Stimulated activated naive CD8-positive, alpha-beta T cell treated with anti-CD3 and anti-CD28 coated beads, Interleukin-15, Interleukin-2, amounts not matched to agents 100 U/mL and 50 U/mL, for 24 hours (primary cell): ENCODE results near the gene NSG1.
"Not testable (repeated sequence)": the region's sequence is repeated elsewhere in the genome, so short reads cannot be mapped to it uniquely, and the experiment has no call there.

Source experiments
- ATAC-seq: fragments of 150-1000 bp; cut with Tn5 transposase; one replicate; pipeline ENCODE4 v1.10.0; 2021
- DNase-seq: peaks from one replicate; pipeline ENCODE4 v3.0.0; 2021

Gene NSG1

DNA sequence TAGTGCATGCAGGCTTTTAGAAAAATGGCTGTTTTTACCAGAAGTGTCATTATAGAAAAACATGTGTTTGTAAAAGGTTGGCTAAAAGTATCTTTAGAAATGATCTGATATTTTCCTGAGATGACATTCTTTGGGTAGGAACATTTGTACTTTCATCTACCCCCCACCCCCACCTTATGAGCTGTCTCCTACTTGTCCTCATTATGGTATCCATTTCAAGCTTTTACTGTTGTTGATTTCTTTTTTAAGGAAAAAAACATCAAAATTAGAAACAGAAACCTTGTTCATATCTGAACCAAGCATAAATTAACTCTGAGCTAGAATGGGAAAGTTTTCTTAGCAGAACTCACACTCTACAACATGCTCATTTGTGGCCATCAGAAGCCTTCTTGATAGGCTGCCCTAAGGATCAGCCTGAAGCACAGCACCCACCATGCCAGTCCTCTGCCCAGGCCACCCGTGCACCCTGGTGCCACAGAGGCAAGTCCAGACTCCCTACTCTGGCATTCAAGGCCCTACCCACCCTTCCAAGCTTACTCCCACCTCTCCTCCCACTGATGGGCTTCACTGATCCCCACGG, 49.4 kb downstream of the NSG1 start:
- ATAC-seq (no peak), DNase-seq (no peak)

DNA sequence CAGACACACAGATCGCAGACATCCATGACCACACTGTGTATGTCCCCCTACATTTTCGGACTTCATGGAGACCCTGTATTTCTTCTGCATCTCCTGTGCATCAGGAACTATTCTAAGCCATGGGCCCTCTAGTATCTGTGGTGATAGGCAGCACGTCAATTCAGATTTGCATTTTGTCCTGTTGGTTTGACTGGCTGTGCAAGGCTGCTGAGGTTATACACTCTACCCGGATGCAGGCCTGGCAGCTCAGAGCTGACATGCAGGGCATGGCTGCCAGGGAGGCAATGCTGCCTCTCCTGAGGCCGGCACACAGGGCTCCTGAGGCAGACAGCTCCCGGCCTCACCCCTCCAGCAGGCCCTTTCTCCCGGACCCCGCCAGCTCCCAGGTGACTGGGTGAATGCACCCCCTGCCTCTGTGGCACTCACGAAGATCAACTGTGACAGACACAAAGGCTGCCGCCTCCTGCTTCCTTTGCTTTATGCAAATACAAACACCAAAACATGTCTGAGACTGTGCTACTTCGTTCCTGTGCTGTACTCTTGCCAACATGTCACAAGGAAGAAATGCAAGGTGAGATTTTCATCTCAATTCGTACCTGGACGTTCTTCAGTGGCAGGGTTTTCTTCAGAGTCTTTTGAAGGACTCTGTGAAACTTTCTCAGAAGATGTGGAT, 51.0 kb downstream of the NSG1 start:
- ATAC-seq (no peak), DNase-seq (no peak)

DNA sequence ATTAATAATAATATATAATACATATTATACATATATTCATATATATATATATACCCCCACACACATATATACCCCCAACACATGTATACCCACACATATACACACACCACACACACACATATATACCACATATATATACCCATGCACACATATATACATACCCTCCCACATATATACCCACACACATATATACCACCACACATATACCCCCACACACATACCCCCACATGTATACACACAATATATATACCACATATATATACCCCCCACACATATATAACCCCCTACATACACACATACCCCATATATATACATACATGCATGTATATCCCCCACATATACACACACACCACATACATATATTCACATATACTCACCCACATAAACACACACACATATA, 52.0 kb downstream of the NSG1 start:
- DNase-seq = no peak
- ATAC-seq = no peak

DNA sequence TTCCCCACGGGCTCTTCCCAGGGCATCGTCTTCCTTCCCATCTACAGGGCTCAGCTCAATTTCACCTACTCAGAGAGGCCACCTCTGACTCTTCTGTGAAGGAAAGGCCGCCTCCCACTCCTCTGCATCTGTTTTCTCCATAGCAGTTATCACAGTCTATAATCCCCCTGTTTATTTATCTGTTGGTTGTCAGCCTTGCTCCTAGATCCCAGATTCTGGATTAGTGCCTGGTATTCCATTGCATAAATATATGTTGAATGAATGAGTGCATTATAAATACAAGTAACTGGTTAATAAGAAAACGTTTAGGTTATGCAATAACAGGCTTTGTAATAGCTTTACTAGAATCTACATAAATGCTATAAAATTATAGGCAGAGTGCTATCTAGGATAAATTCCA, 52.9 kb downstream of the NSG1 start:
- ATAC-seq (no peak), DNase-seq (no peak)

DNA sequence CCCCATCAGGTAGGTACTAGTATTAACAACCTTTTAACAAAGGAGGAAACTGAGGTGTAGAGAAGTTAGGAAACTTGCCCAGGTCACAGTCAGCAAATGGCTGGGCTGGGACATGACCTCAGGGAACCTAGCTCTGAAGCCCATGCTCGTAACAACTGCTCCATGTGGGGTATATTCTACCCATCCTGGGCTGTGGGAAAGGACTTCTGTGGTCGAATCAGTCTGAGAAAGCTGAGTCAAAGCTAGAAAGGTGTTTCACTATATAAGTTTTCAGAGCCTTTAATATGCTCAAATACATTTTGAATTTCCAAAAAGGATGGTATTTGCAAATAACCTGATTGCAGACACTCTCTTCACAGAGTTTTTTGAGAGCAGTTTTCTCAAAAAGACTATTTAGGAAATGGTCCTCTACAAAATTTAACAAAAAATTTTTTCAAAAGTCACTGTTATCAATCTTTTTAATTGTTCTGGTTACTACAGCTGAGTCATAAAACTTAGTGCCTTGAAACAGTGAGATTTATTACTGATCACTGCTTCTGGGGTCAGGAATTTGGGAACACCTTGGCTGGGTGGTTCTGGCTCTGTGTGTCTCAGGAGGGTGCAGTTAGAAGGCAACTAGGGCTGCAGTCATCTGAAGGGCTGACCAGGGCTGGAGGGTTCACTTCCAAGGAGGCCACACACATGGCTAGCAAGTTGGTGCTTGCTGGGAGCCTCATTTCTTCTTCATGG, 53.6 kb downstream of the NSG1 start:
- no peak for DNase-seq
- ATAC-seq = no peak

DNA sequence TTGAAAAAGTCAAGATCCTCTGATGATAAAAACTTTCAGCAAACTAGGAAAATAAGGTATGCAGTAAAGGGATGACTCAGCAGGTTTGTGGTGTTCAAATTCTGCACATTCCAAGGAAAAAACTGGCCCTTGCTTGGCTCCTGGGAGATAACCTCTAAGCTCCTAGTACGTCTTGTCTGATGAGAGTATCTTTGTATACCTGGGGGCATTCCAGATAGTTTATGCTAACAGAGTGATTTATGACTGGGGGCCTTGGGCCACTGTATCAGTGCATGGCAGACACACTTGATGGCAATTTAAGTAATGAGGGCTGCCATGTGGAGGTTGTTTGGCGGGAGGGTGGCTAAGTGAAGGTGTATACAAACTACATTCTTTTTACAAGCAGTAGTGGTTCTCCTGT, 56.9 kb downstream of the NSG1 start:
- DNase-seq (no peak), ATAC-seq (no peak)

DNA sequence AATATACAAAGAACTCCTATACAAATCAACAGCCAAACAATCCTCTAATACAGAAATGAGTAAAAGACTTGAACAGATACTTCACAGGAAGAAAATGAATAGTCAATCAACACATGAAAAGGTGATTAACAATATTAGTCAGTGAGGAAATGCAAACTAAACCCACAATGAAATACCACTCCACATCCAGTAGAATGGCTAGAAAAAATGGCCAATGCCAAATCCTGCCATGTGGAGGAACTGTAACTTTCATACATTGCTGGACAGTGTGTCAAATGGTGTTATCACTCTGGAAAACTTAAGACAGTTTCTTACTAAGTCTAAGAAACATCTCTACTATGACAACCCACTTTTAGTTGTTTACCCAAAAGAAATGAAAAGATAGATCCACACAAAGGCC, 59.5 kb downstream of the NSG1 start:
- DNase-seq (no peak), ATAC-seq (no peak)

DNA sequence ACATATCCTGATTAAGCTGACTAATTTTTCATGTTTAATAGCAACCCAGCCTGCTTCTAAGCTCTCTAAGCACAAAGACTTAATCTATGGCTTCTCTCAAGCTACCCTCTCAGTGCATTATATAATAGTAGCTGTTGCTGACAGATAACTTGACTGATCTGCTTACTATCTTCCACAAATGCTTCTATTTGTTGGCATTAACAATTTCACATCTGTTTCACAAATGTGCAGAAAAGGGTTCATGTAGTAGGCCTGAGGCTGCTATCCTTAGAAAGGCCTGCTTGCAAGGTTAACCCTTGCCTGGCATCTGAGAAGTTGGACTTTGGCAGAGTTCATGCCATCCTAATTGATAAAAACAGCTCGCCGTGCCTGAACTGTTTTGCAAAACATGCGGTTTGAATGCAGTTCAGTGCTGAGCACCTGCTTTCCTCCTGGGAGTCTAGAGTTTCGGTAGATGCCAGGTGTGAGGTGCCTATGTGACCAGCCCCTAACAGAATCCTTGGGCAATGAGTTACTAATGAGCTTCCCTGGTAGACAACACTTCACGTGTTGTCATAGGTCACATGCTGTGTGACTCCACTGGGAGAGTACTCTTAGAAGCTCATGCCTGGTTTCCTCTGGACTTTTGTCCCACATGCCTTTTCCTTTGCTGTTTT, 68.4 kb downstream of the NSG1 start:
- no peak for ATAC-seq
- DNase-seq = no peak

DNA sequence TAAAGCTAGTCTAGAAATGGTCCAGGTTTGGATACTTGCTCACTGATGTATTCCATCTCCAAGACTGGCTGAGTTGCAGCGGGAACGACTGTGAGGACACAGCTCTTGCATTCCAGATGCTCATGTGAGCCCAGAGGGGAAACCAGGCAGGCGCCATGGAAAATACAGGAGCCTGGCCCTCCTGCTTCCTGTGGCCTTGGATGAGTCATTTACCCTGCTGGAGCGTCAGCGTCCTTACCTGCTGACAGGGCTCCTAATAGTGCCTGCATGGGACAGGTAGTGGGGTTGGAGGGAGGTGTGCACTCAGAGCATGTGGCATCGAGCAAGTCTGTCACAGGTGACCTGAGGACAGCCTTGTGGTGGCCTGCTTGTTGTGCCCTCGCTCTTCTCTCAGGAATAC, 69.4 kb downstream of the NSG1 start:
- ATAC-seq (no peak), DNase-seq (no peak)

DNA sequence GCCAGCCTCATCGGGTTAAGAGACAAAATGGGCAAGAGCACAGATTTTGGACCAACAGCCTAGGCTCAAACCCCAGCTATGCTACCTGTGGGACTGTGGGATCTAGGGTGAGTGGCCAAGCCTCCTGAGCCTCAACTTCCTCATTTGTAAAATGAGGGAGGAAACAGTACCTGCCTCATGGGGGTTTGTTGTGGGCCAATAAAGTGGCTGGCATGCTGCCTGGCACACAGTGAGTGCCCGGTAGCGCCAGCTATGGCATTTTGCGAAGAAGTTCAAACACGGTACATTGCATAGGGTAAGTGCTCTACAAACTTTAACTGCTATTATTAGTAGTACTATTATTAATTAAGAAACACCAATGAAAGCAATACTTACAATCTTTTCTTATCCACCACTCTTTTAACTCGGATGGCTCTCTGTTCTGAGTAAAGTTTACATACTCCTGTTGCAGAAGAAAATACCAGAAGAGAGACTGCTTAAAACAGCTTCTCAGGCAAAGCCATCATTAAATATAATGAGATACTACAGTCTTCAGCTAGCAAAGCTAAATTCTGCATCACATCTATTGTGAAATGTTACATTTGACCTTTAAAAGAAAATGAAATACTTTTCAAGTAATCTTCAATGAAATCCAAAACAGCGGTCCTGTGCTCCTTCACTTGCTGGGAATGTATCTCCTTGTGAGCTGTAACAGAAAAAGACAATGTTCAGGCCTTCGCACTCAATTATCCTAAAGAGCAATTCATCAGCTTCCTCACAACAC, 70.1 kb downstream of the NSG1 start:
- DNase-seq (no peak), ATAC-seq (no peak)

DNA sequence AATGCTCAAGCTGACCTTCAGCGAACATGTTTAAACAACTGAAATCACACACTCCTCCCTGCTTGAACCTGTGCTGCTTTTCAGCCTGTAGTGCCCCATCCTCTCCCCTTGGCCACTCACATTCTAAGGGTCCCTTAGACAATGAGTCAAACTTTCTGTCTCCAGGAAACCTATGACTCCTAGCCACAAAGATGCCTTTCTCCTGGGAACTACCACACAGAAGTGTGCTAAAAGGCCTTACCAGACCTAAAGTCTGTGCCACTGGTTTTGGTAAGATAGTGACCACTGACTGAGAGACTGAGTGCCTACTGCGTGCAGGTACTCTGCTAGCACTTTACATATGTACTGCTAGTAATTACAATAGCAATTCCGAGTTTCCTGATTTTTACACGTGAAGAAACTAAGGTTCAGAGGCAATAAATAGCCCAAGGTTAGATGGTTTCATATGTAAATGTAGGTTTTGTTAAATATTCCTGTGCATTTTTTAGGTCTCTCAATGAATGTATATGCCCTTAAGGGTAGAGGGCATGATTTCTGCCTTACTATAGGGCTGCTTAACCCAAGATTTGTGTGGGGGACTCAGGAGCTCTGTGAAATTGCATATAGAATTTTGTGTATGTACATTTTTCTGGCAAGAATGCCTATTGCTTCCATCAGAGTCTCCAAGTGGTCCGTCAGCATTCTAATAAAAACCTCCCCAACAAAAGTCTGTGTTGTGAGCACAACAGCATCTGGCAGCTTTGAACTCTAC, 71.1 kb downstream of the NSG1 start:
- ATAC-seq (peak; percentile 24), DNase-seq (no peak)

DNA sequence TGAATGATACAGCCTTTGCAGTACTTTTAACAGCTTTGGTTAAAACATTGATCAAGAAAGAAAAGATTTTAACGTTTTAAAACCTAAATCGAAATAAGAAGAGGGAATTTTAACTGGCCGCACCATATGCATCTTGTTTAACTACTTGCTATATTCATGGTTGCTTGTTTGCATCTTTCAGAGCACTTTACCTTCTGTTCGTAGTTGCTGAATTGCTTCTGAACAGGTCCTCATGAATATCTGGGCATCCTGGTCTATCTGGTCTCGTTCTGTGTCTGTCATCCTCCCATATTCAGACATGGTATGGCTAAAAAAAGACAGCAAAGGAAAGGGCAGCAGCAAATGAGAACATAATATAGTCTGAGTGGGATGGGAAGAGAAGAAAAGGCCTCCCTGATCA, 72.3 kb downstream of the NSG1 start:
- DNase-seq (no peak), ATAC-seq (no peak)

DNA sequence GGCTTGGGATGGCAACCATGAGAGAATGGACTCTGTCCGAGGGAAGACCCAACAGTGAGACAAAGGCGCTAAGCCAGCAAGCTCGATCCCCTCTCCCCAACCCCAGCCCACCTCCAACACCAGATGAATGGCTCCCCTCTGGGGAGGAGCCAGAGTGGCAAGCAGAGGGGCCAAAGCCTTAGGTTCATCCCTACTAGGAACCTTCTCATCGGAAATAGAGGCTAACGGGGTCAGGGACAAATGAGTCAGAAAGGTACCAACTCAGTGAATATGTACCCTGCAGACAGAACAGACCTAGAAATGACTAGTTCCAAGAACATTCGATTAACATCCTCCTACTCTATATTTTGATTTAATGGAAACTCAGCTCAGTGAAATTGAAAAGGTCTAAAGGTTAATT, 73.9 kb downstream of the NSG1 start:
- DNase-seq = peak; percentile 11
- ATAC-seq = peak; percentile 85

DNA sequence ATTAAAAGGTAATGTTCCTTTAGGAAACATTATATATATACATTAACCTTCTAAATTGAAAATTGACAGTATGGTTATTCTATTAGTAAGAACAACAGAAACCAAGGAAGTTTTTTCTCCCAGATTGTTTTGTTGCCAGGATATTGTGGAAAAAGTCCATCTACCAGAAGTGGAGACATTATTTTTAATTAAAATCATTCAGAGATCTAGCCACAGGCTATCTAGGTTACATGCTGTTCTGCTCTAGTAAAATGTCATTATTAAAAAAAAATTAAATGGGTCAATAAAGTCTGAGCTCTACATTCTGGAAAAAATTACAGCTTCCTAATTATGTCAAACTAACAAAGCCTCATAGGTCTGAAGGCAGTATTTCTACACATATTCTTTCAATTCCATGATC, 74.3 kb downstream of the NSG1 start:
- DNase-seq = no peak
- ATAC-seq = no peak

DNA sequence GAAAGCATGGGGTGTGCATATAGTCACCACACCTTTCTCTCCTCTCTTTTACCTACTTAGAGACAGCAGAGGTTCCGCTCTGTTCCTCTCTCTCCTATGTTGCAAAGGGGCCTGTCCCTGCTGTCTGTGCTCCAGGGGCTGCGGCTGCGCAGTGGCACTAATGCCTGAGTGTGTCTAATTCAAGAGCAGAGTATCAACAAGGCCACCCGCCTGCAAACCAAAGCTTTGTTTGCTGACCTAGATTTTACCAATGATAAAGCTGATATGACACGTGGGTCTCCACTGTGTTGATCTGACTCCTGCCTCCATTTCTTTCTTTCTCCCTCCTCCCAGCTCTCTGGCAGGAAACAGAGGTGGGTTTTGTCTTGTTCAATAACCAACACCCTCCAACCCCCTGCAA, 74.9 kb downstream of the NSG1 start:
- peak; percentile 66 for ATAC-seq
- DNase-seq = peak; percentile 37

DNA sequence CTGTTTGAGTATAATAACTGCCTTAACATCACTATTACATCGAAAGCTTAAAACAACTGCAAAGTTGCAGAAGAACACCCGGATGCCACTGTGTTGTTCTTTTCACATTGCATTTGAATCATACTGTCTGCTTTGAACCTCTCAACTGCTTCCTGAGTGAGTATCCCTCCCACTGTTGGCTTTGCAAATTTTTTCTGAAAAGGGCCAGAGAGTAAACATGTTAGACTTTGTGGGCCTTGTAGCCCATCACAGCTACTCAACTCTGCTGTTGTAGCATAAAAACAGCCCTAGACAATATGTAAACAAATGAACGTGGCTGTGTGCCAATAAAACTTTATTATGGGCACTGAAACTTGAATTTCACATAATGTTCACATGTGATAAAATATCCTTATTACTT, 76.1 kb downstream of the NSG1 start:
- DNase-seq (no peak), ATAC-seq (no peak)

DNA sequence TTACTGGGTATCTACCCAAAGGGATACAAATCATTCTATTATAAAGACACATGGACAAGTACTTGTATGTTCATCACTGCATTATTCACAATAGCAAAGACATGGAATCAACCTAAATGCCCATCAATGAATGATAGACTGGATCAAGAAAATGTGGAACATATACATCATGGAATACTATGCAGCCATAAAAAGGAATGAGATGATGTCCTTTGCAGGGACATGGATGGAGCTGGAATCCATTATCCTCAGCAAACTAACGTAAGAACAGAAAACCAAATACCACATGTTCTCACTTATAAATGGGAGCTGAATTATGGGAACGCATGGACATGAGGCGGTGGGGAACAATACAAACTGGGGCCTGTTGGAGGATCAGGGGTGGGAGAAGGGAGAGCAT, 78.3 kb downstream of the NSG1 start:
- ATAC-seq, DNase-seq: not testable (repeated sequence)
